ENCODE results near the gene PRKN.

Gene PRKN

GRCh38 chr6:161647234-161647633, 1080.3 kb downstream of the PRKN start:
- TF ChIP-seq CTCF (IDR thresholded peaks at IDR 0.05; ENCODE audit: borderline replicate concordance, control extremely low read depth, extremely low read depth, insufficient read depth, missing control alignments), result no peak
- in situ Hi-C loops (cut with MboI; ENCODE audit: low sequenced_read_pairs, unreplicated experiment), result no loop called here
- DNase-seq (ENCODE audit: low spot score), result no peak

GRCh38 chr6:161644521-161644920, 1083.0 kb downstream of the PRKN start:
- TF ChIP-seq CTCF (IDR thresholded peaks at IDR 0.05; ENCODE audit: borderline replicate concordance, control extremely low read depth, extremely low read depth, insufficient read depth, missing control alignments), result no peak
- in situ Hi-C loops (cut with MboI; ENCODE audit: low sequenced_read_pairs, unreplicated experiment), result no loop called here
- no peak for DNase-seq (ENCODE audit: low spot score)

- in situ Hi-C loops (cut with MboI; ENCODE audit: low sequenced_read_pairs, unreplicated experiment), result no loop called here
- TF ChIP-seq CTCF (IDR thresholded peaks at IDR 0.05; ENCODE audit: borderline replicate concordance, control extremely low read depth, extremely low read depth, insufficient read depth, missing control alignments), result no peak
- DNase-seq (ENCODE audit: low spot score), result no peak
Observed at GRCh38 chr6:161641175-161641574, 1086.4 kb downstream of the PRKN start.

GRCh38 chr6:161639772-161640171, 1087.8 kb downstream of the PRKN start:
- in situ Hi-C loops (cut with MboI; ENCODE audit: low sequenced_read_pairs, unreplicated experiment), result no loop called here
- TF ChIP-seq CTCF (IDR thresholded peaks at IDR 0.05; ENCODE audit: borderline replicate concordance, control extremely low read depth, extremely low read depth, insufficient read depth, missing control alignments), result no peak
- DNase-seq (ENCODE audit: low spot score), result no peak

- TF ChIP-seq CTCF (IDR thresholded peaks at IDR 0.05; ENCODE audit: borderline replicate concordance, control extremely low read depth, extremely low read depth, insufficient read depth, missing control alignments), result no peak
- no peak for DNase-seq (ENCODE audit: low spot score)
Observed at GRCh38 chr6:161637658-161638057, 1089.9 kb downstream of the PRKN start.

GRCh38 chr6:161636882-161637430, 1090.6 kb downstream of the PRKN start:
- DNase-seq (ENCODE audit: low spot score), result no peak
- in situ Hi-C loops (cut with MboI; ENCODE audit: low sequenced_read_pairs, unreplicated experiment), result no loop called here
- TF ChIP-seq CTCF (IDR thresholded peaks at IDR 0.05; ENCODE audit: borderline replicate concordance, control extremely low read depth, extremely low read depth, insufficient read depth, missing control alignments), result no peak

More at GRCh38 chr6:161637658-161638057, 1089.9 kb downstream of the PRKN start:
- in situ Hi-C loops (cut with MboI; ENCODE audit: low sequenced_read_pairs, unreplicated experiment), result no loop called here

All from GM13976 (cell line).